K562 (cell line): Measurements from ENCODE around the gene GNAQ. TPM values are rescaled to one million over a fixed set of nuclear protein-coding genes. Genes with fewer than 3 reads are reported as not detected.

ENCODE experiments used
- ATAC-seq: fragments of 200-7000 bp; cut with Tn5 transposase; 3 replicates; pipeline ENCODE4 v1.9.1; 2020; ENCODE audit warnings: moderate library complexity
- BruUV-seq: library from RNA; stranded (reverse); fragments of 400-500 nt; replicated peaks from 2 replicates; lab custom pipeline; 2021; lab: Mats Ljungman, UMichigan
- CTCF ChIA-PET: fragments of 300-600 bp; formaldehyde crosslinking; extraction: SDS; loops from one replicate; lab custom pipeline; 2021; ENCODE audit warnings: low intra/inter-chr PET ratio; lab: Yijun Ruan, JAX
- POLR2A ChIA-PET: fragments of 300-600, 350-650 bp; sonication (Branson Sonifier 250); formaldehyde crosslinking; extraction: SDS; loops from one replicate; lab custom pipeline; 2021; ENCODE audit warnings: antibody characterized with exemption, inconsistent platforms; lab: Yijun Ruan, JAX
- DNase-seq, 4 experiments: peaks; one replicate each; pipeline versions ENCODE4 v3.0.0 to v3.0.0-alpha.2; 2011 to 2018; ENCODE audit warnings: low spot score in 3 of 4, mixed read lengths in 3 of 4; ENCODE audit errors: extremely low read depth in 1 of 4
- FAIRE-seq: peaks from 2 replicates; lab custom pipeline; 2011; peaks lifted over from hg19 to GRCh38; lab: Jason Lieb, UNC
- H2AFZ ChIP-seq: 2 replicates; pipeline ENCODE4 v1.6.0; 2011; ENCODE audit warnings: low read depth, low read length, control low read depth, inconsistent platforms
- H3K27ac ChIP-seq: fragments of 200-600 bp; 3 replicates; pipeline ENCODE4 v1.8.0; 2011; ENCODE audit warnings: low read depth, mild to moderate bottlenecking, control low read depth, inconsistent platforms, low read length, moderate library complexity, mixed read lengths; ENCODE audit errors: extremely low read depth
- H3K27me3 ChIP-seq, 2 experiments: fragments of 300-600 bp in 1 of 2; 2 replicates in 1 of 2; 3 replicates in 1 of 2; pipeline versions ENCODE4 v1.6.0 to v1.8.0; 2011; ENCODE audit warnings: inconsistent platforms in 2 of 2, low read length in 2 of 2, mild to moderate bottlenecking in 1 of 2, mixed read lengths in 1 of 2, moderate library complexity in 1 of 2; ENCODE audit not compliant: control insufficient read depth in 2 of 2, insufficient read depth in 2 of 2
- H3K36me3 ChIP-seq: fragments of 300-600 bp; 3 replicates; pipeline ENCODE4 v1.8.0; 2011; ENCODE audit warnings: mild to moderate bottlenecking, low read length, inconsistent platforms; ENCODE audit not compliant: control insufficient read depth, insufficient read depth
- H3K4me1 ChIP-seq, 2 experiments: fragments of 200-600 bp in 1 of 2; replicated peaks in 1 of 2; 2 replicates in 1 of 2; 3 replicates in 1 of 2; pipeline versions ENCODE4 v1.5.1 to v1.8.0; 2011; ENCODE audit warnings: inconsistent platforms in 2 of 2, low read length in 2 of 2, mild to moderate bottlenecking in 1 of 2, mixed read lengths in 1 of 2, moderate library complexity in 1 of 2; ENCODE audit not compliant: control insufficient read depth in 2 of 2, insufficient read depth in 2 of 2
- H3K4me2 ChIP-seq: 2 replicates; pipeline ENCODE4 v1.6.1; 2011; ENCODE audit warnings: low read length, control low read depth, inconsistent platforms, mixed read lengths; ENCODE audit not compliant: insufficient read depth
- H3K4me3 ChIP-seq: fragments of 200-600 bp; sonication (generic), shearing (Covaris generic); 2 replicates; pipeline ENCODE4 v1.5.1; 2016; ENCODE audit warnings: control low read depth, inconsistent platforms
- H3K79me2 ChIP-seq: fragments of 200-600 bp; 3 replicates; pipeline ENCODE4 v1.8.0; 2011; ENCODE audit warnings: low read length, inconsistent platforms; ENCODE audit not compliant: control insufficient read depth, insufficient read depth
- H3K9ac ChIP-seq, 2 experiments: 2 replicates each; pipeline versions ENCODE4 v1.6.0 to v1.6.1; 2011; ENCODE audit warnings: low read depth in 2 of 2, low read length in 2 of 2, control low read depth in 1 of 2, inconsistent platforms in 1 of 2, mild to moderate bottlenecking in 1 of 2, mixed read lengths in 1 of 2; ENCODE audit not compliant: insufficient read depth in 1 of 2
- H3K9me1 ChIP-seq: one replicate; pipeline ENCODE4 v1.6.0; 2011; ENCODE audit warnings: inconsistent platforms, mild to moderate bottlenecking, low read length, moderate library complexity; ENCODE audit not compliant: control insufficient read depth, insufficient read depth
- H3K9me3 ChIP-seq: replicated peaks from 2 replicates; pipeline ENCODE4 v1.5.1; 2011; ENCODE audit warnings: low read depth, low read length, inconsistent platforms; ENCODE audit not compliant: control insufficient read depth, insufficient read depth
- H4K20me1 ChIP-seq: replicated peaks from 2 replicates; pipeline ENCODE4 v1.6.1; 2011; ENCODE audit warnings: low read length, inconsistent platforms, mixed read lengths; ENCODE audit not compliant: control insufficient read depth, insufficient read depth
- EZH2 ChIP-seq: IDR thresholded peaks from 2 replicates; pipeline ENCODE4 v1.6.1; 2012; ENCODE audit warnings: low read depth, mild to moderate bottlenecking, inconsistent platforms, low read length, borderline replicate concordance
- KHSRP ChIP-seq: fragments of 450-650 bp; IDR thresholded peaks from 2 replicates; pipeline ENCODE4 v1.6.1; 2017
- SMAD1 ChIP-seq: fragments of 150-350 bp; IDR thresholded peaks from 2 replicates; pipeline ENCODE4 v1.6.1; 2014; ENCODE audit warnings: low read length, low read depth; ENCODE audit not compliant: partially characterized antibody
- STAT5B ChIP-seq: fragments of 250-450 bp; sonication (Bioruptor Pico); IDR thresholded peaks from 2 replicates; pipeline ENCODE4 v1.8.0; 2021; ENCODE audit warnings: mild to moderate bottlenecking, inconsistent platforms
- ZNF175 ChIP-seq: fragments of 200-800 bp; sonication (Bioruptor generic); IDR thresholded peaks from 2 replicates; pipeline ENCODE4 v1.6.1; 2016; ENCODE audit warnings: low read depth, mild to moderate bottlenecking, missing genetic modification characterization, missing compliant biosample characterization
- ZNF239 ChIP-seq: fragments of 250-450 bp; sonication (Bioruptor Pico); IDR thresholded peaks from 2 replicates; pipeline ENCODE4 v1.4.0; 2020; ENCODE audit warnings: mild to moderate bottlenecking
- ZNF354B ChIP-seq: fragments of 250-450 bp; sonication (Bioruptor Pico); IDR thresholded peaks from 2 replicates; pipeline ENCODE4 v1.4.0; 2020
- WGBS: fragments of 100-300 bp; shearing (Covaris generic); methylation state at CpG from one replicate; pipeline ENCODE4 v1.1.6; 2016; ENCODE audit warnings: low coverage, mixed read lengths; ENCODE audit not compliant: insufficient coverage; ENCODE audit errors: missing lambda C conversion rate; 5-methylcytosine and 5-hydroxymethylcytosine counted together
- in situ Hi-C: fragments of 300-500 bp; cut with MboI; formaldehyde crosslinking; loops from 4 replicates; pipeline ENCODE4 v1.15.0; 2018; ENCODE audit warnings: inconsistent platforms, mixed read lengths
- intact Hi-C: fragments of 100-400 bp; cut with micrococcal nuclease; formaldehyde crosslinking; loops from 2 replicates; pipeline ENCODE4 v1.14.2; 2022
- polyA plus RNA-seq, 8 experiments: library from polyadenylated mRNA; depleted of rRNA in 4 of 8; stranded (reverse) in 5 of 8; unstranded in 3 of 8; fragments of >200 nt; fragmentation: Nextera tagmentation in 2 of 8; fragmentation: Illumina TruSeq in 1 of 8; extraction: Ambion mirVana in 2 of 8; extraction: Trizol in 1 of 8; gene quantifications; 2 replicates each; pipeline versions ENCODE4 v1.2.1 to v1.2.3, GENCODE V29; 2011 to 2014; ENCODE audit warnings: inconsistent platforms in 1 of 8, missing spikeins in 1 of 8
- total RNA-seq, 7 experiments: library from RNA; depleted of rRNA in 6 of 7; stranded (reverse); fragments of >200 nt in 6 of 7; fragmentation: Illumina TruSeq in 2 of 7; extraction: Trizol in 2 of 7; gene quantifications; 2 replicates each; pipeline versions ENCODE4 v1.2.1 to v1.2.3, GENCODE V29; 2011 to 2021; ENCODE audit warnings: low replicate concordance in 1 of 7

GNAQ gene
- total and polyA plus RNA-seq, 9 of the 15 experiments (the other 6 are each of a cell fraction or from before 2014, with no cell fraction given): 4.8 to 27.9 (median 17.5) TPM

DNA sequence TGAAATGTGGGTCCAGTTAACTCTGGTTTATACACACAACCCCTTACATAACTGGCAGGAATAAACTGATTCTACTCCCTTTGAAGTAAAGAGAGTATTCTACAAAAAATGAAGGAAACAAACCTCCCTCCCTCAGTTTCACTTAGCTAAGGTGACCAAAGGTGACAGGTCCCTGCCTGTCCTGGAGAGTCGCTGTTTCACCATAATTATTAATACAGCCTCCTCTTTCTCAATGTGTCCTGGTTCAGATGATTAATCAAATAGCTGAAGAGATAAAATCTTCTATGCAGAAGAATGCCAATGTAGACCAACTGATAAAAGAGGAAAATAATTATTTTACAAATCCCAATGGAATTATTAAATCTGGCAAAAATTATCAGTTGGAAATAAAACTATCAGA, 219.8 kb downstream of the GNAQ start:
- WGBS: 100% methylated on average over 1 of the region's 1 CpG
- DNase-seq (no peak), FAIRE-seq (no peak), ATAC-seq (no peak)
- no peak for TF ChIP-seq SMAD1
- TF ChIP-seq STAT5B: no peak
- no peak for TF ChIP-seq ZNF354B (CRISPR knock-in tag)
- no peak for TF ChIP-seq EZH2
- TF ChIP-seq KHSRP: no peak
- POLR2A ChIA-PET: interaction anchor here (0.7 kb wide), 1 partner anchor 12 kb away, joined by 3 read pairs; no protein-coding TSS in a partner anchor
- H3K79me2 ChIP-seq: no peaks in the 10 kb centered on the region; the same call in 2 of the 3 replicates
- no peaks in the 10 kb centered on the region for H3K27me3 ChIP-seq
- no peak overlapping the region for H3K27ac ChIP-seq
- no peak overlapping the region for H3K4me2 ChIP-seq
- no peaks in the 10 kb centered on the region for H3K9me1 ChIP-seq
- CTCF ChIA-PET: no interaction called here
- intact Hi-C loops (no loop called here), in situ Hi-C loops (no loop called here)
- no peak overlapping the region for H3K4me3 ChIP-seq
- no peaks in the 10 kb centered on the region for H4K20me1 ChIP-seq
- peaks cover 0 to 26% of the 10 kb centered on the region in 2 experiments; a peak in 2 of 5 replicates for H3K4me1 ChIP-seq
- peaks cover 43% of the 10 kb centered on the region for H3K36me3 ChIP-seq
- no peak overlapping the region for H3K9ac ChIP-seq
- no peaks in the 10 kb centered on the region for H3K9me3 ChIP-seq
- BruUV-seq: no TSS peak
- no peak overlapping the region for H2AFZ ChIP-seq

- Histone ChIP-seq H2AFZ (no peak overlapping the region), H3K9me1 (no peaks in the 10 kb centered on the region), H3K9ac (no peak overlapping the region), H3K4me2 (no peak overlapping the region), H3K27me3 (no peaks in the 10 kb centered on the region), H4K20me1 (no peaks in the 10 kb centered on the region), H3K4me3 (no peak overlapping the region), H3K36me3 (peaks cover 50% of the 10 kb centered on the region), H3K79me2 (peaks cover 6% of the 10 kb centered on the region; the same call in 1 of the 3 replicates), H3K4me1 (peaks cover 0 to 29% of the 10 kb centered on the region in 2 experiments; a peak in 2 of 5 replicates), H3K9me3 (no peaks in the 10 kb centered on the region), H3K27ac (no peak overlapping the region)
- ATAC-seq: no peak
- intact Hi-C loops (no loop called here), in situ Hi-C loops (no loop called here)
- no peak for DNase-seq
- ChIA-PET POLR2A (no interaction called here), CTCF (no interaction called here)
- BruUV-seq: no TSS peak
- 100% methylated on average over 4 of the region's 4 CpGs for whole genome bisulfite sequencing
- TF ChIP-seq ZNF175 (no peak), ZNF239 (no peak)
- TF ChIP-seq, all 486 proteins: peak for 0
- no peak for FAIRE-seq
These were observed 220.9 kb downstream of the GNAQ start for GRCh38 chr9:77810637-77811119.
